ENCODE measurements around the gene SRMS.

GRCh38 chr20:63567136-63567385, 19.5 kb upstream of the SRMS start:
- TF ChIP-seq CTCF (optimal IDR thresholded peaks at IDR 0.05 in 1 of 3, IDR thresholded peaks at IDR 0.05 in 1 of 3, conservative IDR thresholded peaks at IDR 0.05 in 1 of 3; ENCODE audit: extremely low read depth in 1 of 3, insufficient read depth in 2 of 3, low read length in 3 of 3), result no peak
- no peak for TF ChIP-seq EZH2 (IDR thresholded peaks at IDR 0.05; ENCODE audit: low read length)
